WTC11 (cell line): ENCODE results near the gene MYBPHL. TPM values are rescaled to one million over a fixed set of nuclear protein-coding genes. Genes with fewer than 3 reads are reported as not detected.

Source experiments
- ATAC-seq: fragments of 200-7000 bp; cut with Tn5 transposase; 2 replicates; pipeline ENCODE4 v1.10.0; 2021; ENCODE audit warnings: mild to moderate bottlenecking, moderate library complexity
- CTCF ChIA-PET: fragments of 300-600 bp; sonication (Branson Sonifier 250); formaldehyde crosslinking; loops from one replicate; lab custom pipeline; 2021; ENCODE audit warnings: antibody characterized with exemption; lab: Charles Lee
- POLR2A ChIA-PET: fragments of 350-600 bp; sonication (Branson Sonifier 250); formaldehyde crosslinking; loops from one replicate; lab custom pipeline; 2021; ENCODE audit warnings: antibody characterized with exemption; lab: Charles Lee
- DNase-seq: peaks from one replicate; pipeline ENCODE4 v3.0.0; 2021; ENCODE audit warnings: low spot score
- H3K27ac Mint-ChIP-seq: 2 replicates; pipeline ENCODE4 v1.8.0; 2021; ENCODE audit warnings: mixed read lengths
- H3K27me3 Mint-ChIP-seq: 2 replicates; pipeline ENCODE4 v1.8.0; 2021; ENCODE audit warnings: low read depth, mild to moderate bottlenecking, moderate library complexity, mixed read lengths
- H3K36me3 Mint-ChIP-seq: 2 replicates; pipeline ENCODE4 v1.8.0; 2021; ENCODE audit warnings: mixed read lengths
- H3K4me1 Mint-ChIP-seq: 2 replicates; pipeline ENCODE4 v1.8.0; 2022; ENCODE audit warnings: mixed read lengths
- H3K4me3 Mint-ChIP-seq: 2 replicates; pipeline ENCODE4 v1.8.0; 2021; ENCODE audit warnings: mild to moderate bottlenecking, moderate library complexity, mixed read lengths
- H3K9me3 Mint-ChIP-seq: 2 replicates; pipeline ENCODE4 v1.8.0; 2021; ENCODE audit warnings: mixed read lengths
- ARID4B ChIP-seq: sonication (generic); formaldehyde crosslinking; IDR thresholded peaks from 2 replicates; pipeline ENCODE4 v1.8.0; 2023; ENCODE audit warnings: missing genetic modification reagents, mild to moderate bottlenecking, borderline replicate concordance
- ATF6 ChIP-seq: sonication (generic); formaldehyde crosslinking; IDR thresholded peaks from 2 replicates; pipeline ENCODE4 v1.8.1; 2023; ENCODE audit warnings: mild to moderate bottlenecking, missing genetic modification reagents
- CDX4 ChIP-seq: fragments of 250-450 bp; sonication (Bioruptor Pico); IDR thresholded peaks from 2 replicates; pipeline ENCODE4 v1.9.0; 2021; ENCODE audit warnings: moderate library complexity, mild to moderate bottlenecking, inconsistent platforms, borderline replicate concordance
- CTCF ChIP-seq: fragments of 200-600 bp; IDR thresholded peaks from 2 replicates; pipeline ENCODE4 v1.8.0; 2022; ENCODE audit warnings: antibody characterized with exemption
- FOXP4 ChIP-seq: sonication (generic); formaldehyde crosslinking; IDR thresholded peaks from 2 replicates; pipeline ENCODE4 v1.8.0; 2022; ENCODE audit warnings: mild to moderate bottlenecking, missing genetic modification reagents
- GTF2I ChIP-seq: fragments of 250-450 bp; sonication (Bioruptor Pico); conservative IDR thresholded peaks from 2 replicates; pipeline ENCODE4 v1.4.0; 2021; ENCODE audit warnings: mild to moderate bottlenecking
- JAZF1 ChIP-seq: fragments of 250-450 bp; sonication (Bioruptor Pico); IDR thresholded peaks from 2 replicates; pipeline ENCODE4 v1.9.0; 2021; ENCODE audit warnings: moderate library complexity, mild to moderate bottlenecking, inconsistent platforms
- MAX ChIP-seq: sonication (generic); formaldehyde crosslinking; IDR thresholded peaks from 2 replicates; pipeline ENCODE4 v1.8.0; 2022; ENCODE audit warnings: mild to moderate bottlenecking, missing genetic modification reagents
- MLX ChIP-seq: sonication (generic); formaldehyde crosslinking; IDR thresholded peaks from 2 replicates; pipeline ENCODE4 v1.8.1; 2023; ENCODE audit warnings: mild to moderate bottlenecking, missing genetic modification reagents, moderate library complexity
- MYBL2 ChIP-seq: sonication (generic); formaldehyde crosslinking; IDR thresholded peaks from 2 replicates; pipeline ENCODE4 v1.8.1; 2023; ENCODE audit warnings: mild to moderate bottlenecking, moderate library complexity, missing genetic modification reagents
- RELA ChIP-seq: sonication (generic); formaldehyde crosslinking; IDR thresholded peaks from 2 replicates; pipeline ENCODE4 v1.8.1; 2022; ENCODE audit warnings: missing genetic modification reagents, mild to moderate bottlenecking, borderline replicate concordance
- RORB ChIP-seq: fragments of 250-450 bp; sonication (Bioruptor Pico); IDR thresholded peaks from 2 replicates; pipeline ENCODE4 v1.9.0; 2021; ENCODE audit warnings: mild to moderate bottlenecking
- SP1 ChIP-seq: sonication (generic); formaldehyde crosslinking; conservative IDR thresholded peaks from 2 replicates; pipeline ENCODE4 v1.8.1; 2022; ENCODE audit warnings: missing genetic modification reagents
- TEAD1 ChIP-seq: sonication (generic); formaldehyde crosslinking; IDR thresholded peaks from 2 replicates; pipeline ENCODE4 v1.8.0; 2022; ENCODE audit warnings: mild to moderate bottlenecking, missing genetic modification reagents
- USF2 ChIP-seq: sonication (generic); formaldehyde crosslinking; IDR thresholded peaks from 2 replicates; pipeline ENCODE4 v1.8.1; 2023; ENCODE audit warnings: mild to moderate bottlenecking, missing genetic modification reagents, moderate library complexity
- ZNF416 ChIP-seq: fragments of 250-450 bp; sonication (Bioruptor Pico); IDR thresholded peaks from 2 replicates; pipeline ENCODE4 v1.9.0; 2021; ENCODE audit warnings: mild to moderate bottlenecking, inconsistent platforms
- ZNF425 ChIP-seq: fragments of 250-450 bp; sonication (Bioruptor Pico); conservative IDR thresholded peaks from 2 replicates; pipeline ENCODE4 v1.9.0; 2021; ENCODE audit warnings: mild to moderate bottlenecking
- ZNF671 ChIP-seq: fragments of 250-450 bp; sonication (Bioruptor Pico); IDR thresholded peaks from 2 replicates; pipeline ENCODE4 v1.8.0; 2021; ENCODE audit warnings: mild to moderate bottlenecking
- total RNA-seq: library from RNA; stranded (reverse); gene quantifications from 3 replicates; pipeline ENCODE4 v1.2.3, GENCODE V29; 2021

The MYBPHL gene
- total RNA-seq, 1 experiment from 2014 or later: 1.2 TPM

GRCh38 chr1:109248797-109249629 is 57.8 kb downstream of the MYBPHL start, which contains the start of gene CELSR2 (continued):
- TF ChIP-seq ARID4B (CRISPR knock-in tag) (0 out of 2 replicates have a peak, but pooled peaks have one; percentile 21), FOXP4 (CRISPR knock-in tag) (no peak), MAX (peak; percentile 85), MYBL2 (CRISPR knock-in tag) (0 out of 2 replicates have a peak, but pooled peaks have one; percentile 57), SP1 (0 out of 2 replicates have a peak, but pooled peaks have one; percentile 36)

GRCh38 chr1:109248444-109248796 is 58.4 kb downstream of the MYBPHL start:
- POLR2A ChIA-PET: interaction anchor here (1.0 to 3.0 kb wide), 2 partner anchors 9 to 34 kb away, joined by 3 to 21 read pairs; no protein-coding TSS in a partner anchor
- no peak overlapping the region; the same call in 1 of the 2 replicates for H3K4me3 Mint-ChIP-seq
- H3K9me3 Mint-ChIP-seq: peaks cover 8% of the 10 kb centered on the region; the same call in 1 of the 2 replicates
- H3K27ac Mint-ChIP-seq: no peak overlapping the region
- CTCF ChIA-PET: interaction anchor here (1.2 to 5.9 kb wide), 6 partner anchors 9 to 150 kb away, joined by 3 to 81 read pairs (median 9); partner anchors contain the start of gene SORT1
- peaks cover 36% of the 10 kb centered on the region for H3K27me3 Mint-ChIP-seq
- DNase-seq (no peak), ATAC-seq (no peak)
- peaks cover 18% of the 10 kb centered on the region for H3K4me1 Mint-ChIP-seq
- H3K36me3 Mint-ChIP-seq: peaks cover 17% of the 10 kb centered on the region
- TF ChIP-seq ZNF425 (CRISPR knock-in tag) (no peak), RORB (no peak), ZNF416 (no peak), USF2 (CRISPR knock-in tag) (no peak), RELA (no peak), ZNF671 (CRISPR knock-in tag) (no peak), ATF6 (CRISPR knock-in tag) (no peak), TEAD1 (CRISPR knock-in tag) (no peak), JAZF1 (CRISPR knock-in tag) (no peak), GTF2I (CRISPR knock-in tag) (no peak), CTCF (no peak), CDX4 (CRISPR knock-in tag) (no peak), MAX (no peak), MLX (CRISPR knock-in tag) (no peak)
